ENCODE results near the gene VWC2. TPM values are rescaled to one million over a fixed set of nuclear protein-coding genes. Genes with fewer than 3 reads are reported as not detected.

VWC2 gene
- total RNA-seq, 1 donor from 2014 or later = 2.9 TPM

- no peak for DNase-seq (ENCODE audit: low spot score)
Observed at GRCh38 chr7:49783446-49783845, 10.0 kb downstream of the VWC2 start.

- no peak for DNase-seq (ENCODE audit: low spot score)
Observed at GRCh38 chr7:49787980-49788379, 14.5 kb downstream of the VWC2 start.

GRCh38 chr7:49788455-49789059 lies 15.1 kb downstream of the VWC2 start:
- no peak for DNase-seq (ENCODE audit: low spot score)

- no peak for DNase-seq (ENCODE audit: low spot score)
Observed at GRCh38 chr7:49789736-49790135, 16.3 kb downstream of the VWC2 start.

GRCh38 chr7:49790209-49790608 lies 16.8 kb downstream of the VWC2 start:
- DNase-seq (ENCODE audit: low spot score) = no peak

GRCh38 chr7:49791088-49791741 lies 17.8 kb downstream of the VWC2 start:
- DNase-seq (ENCODE audit: low spot score) = peak; percentile 55

GRCh38 chr7:49797987-49798660 lies 24.7 kb downstream of the VWC2 start:
- no peak for DNase-seq (ENCODE audit: low spot score)

- no peak for DNase-seq (ENCODE audit: low spot score)
Observed at GRCh38 chr7:49800031-49800430, 26.6 kb downstream of the VWC2 start.

- no peak for DNase-seq (ENCODE audit: low spot score)
Observed at GRCh38 chr7:49802600-49802999, 29.2 kb downstream of the VWC2 start.

GRCh38 chr7:49803812-49804211 lies 30.4 kb downstream of the VWC2 start:
- no peak for DNase-seq (ENCODE audit: low spot score)

GRCh38 chr7:49805371-49806007 lies 32.1 kb downstream of the VWC2 start:
- DNase-seq (ENCODE audit: low spot score) = peak; percentile 21

- no peak for DNase-seq (ENCODE audit: low spot score)
Observed at GRCh38 chr7:49812534-49812933, 39.1 kb downstream of the VWC2 start.

- DNase-seq (ENCODE audit: low spot score) = no peak
Observed at GRCh38 chr7:49817279-49817678, 43.8 kb downstream of the VWC2 start.

- no peak for DNase-seq (ENCODE audit: low spot score)
Observed at GRCh38 chr7:49821181-49821580, 47.7 kb downstream of the VWC2 start.

GRCh38 chr7:49822856-49823255 lies 49.4 kb downstream of the VWC2 start:
- DNase-seq (ENCODE audit: low spot score) = no peak

- DNase-seq (ENCODE audit: low spot score) = no peak
Observed at GRCh38 chr7:49823566-49823965, 50.1 kb downstream of the VWC2 start.

- DNase-seq (ENCODE audit: low spot score) = no peak
Observed at GRCh38 chr7:49839863-49840645, 66.6 kb downstream of the VWC2 start.

GRCh38 chr7:49840751-49841405 lies 67.4 kb downstream of the VWC2 start:
- DNase-seq (ENCODE audit: low spot score) = peak; percentile 26

- no peak for DNase-seq (ENCODE audit: low spot score)
Observed at GRCh38 chr7:49845626-49846025, 72.2 kb downstream of the VWC2 start.

- DNase-seq (ENCODE audit: low spot score) = peak; percentile 15
Observed at GRCh38 chr7:49848211-49848841, 74.9 kb downstream of the VWC2 start.
